Measurements from ENCODE around the gene RYR1. TPM values are rescaled to one million over a fixed set of nuclear protein-coding genes. Genes with fewer than 3 reads are reported as not detected.

The RYR1 gene
- total RNA-seq, 1 donor from 2014 or later = 0.32 TPM

- peak overlapping the region; percentile 90 for H3K27ac Mint-ChIP-seq (ENCODE audit: unreplicated experiment)
- no peaks in the 10 kb centered on the region for H3K9me3 Mint-ChIP-seq (ENCODE audit: low read depth)
- peaks cover 4% of the 10 kb centered on the region for H3K36me3 Mint-ChIP-seq (ENCODE audit: low read depth)
Measured at GRCh38 chr19:38389101-38389925, 44.2 kb upstream of the RYR1 start.

GRCh38 chr19:38389957-38390924 lies 43.2 kb upstream of the RYR1 start:
- peak overlapping the region; percentile 90 for H3K27ac Mint-ChIP-seq (ENCODE audit: unreplicated experiment)
- no peak for TF ChIP-seq CTCF (IDR thresholded peaks at IDR 0.05)
- H3K9me3 Mint-ChIP-seq (ENCODE audit: low read depth) = no peaks in the 10 kb centered on the region
- peaks cover 4% of the 10 kb centered on the region for H3K36me3 Mint-ChIP-seq (ENCODE audit: low read depth)
- no peak for DNase-seq (ENCODE audit: low spot score)
- no peaks in the 10 kb centered on the region for H3K27me3 Mint-ChIP-seq (ENCODE audit: low read depth)
- H3K4me1 Mint-ChIP-seq (ENCODE audit: low read depth) = peaks cover 20% of the 10 kb centered on the region
- H3K4me3 Mint-ChIP-seq (ENCODE audit: unreplicated experiment) = peak overlapping the region; percentile 71

More at GRCh38 chr19:38389101-38389925, 44.2 kb upstream of the RYR1 start:
- H3K4me1 Mint-ChIP-seq (ENCODE audit: low read depth) = peaks cover 20% of the 10 kb centered on the region
- no peak for TF ChIP-seq CTCF (IDR thresholded peaks at IDR 0.05)
- DNase-seq (ENCODE audit: low spot score) = no peak
- peak overlapping the region; percentile 71 for H3K4me3 Mint-ChIP-seq (ENCODE audit: unreplicated experiment)
- H3K27me3 Mint-ChIP-seq (ENCODE audit: low read depth) = no peaks in the 10 kb centered on the region

GRCh38 chr19:38391911-38392464 lies 41.5 kb upstream of the RYR1 start:
- DNase-seq (ENCODE audit: low spot score) = no peak
- H3K4me3 Mint-ChIP-seq (ENCODE audit: unreplicated experiment) = no peak overlapping the region
- H3K27me3 Mint-ChIP-seq (ENCODE audit: low read depth) = no peaks in the 10 kb centered on the region

GRCh38 chr19:38392707-38393308 lies 40.7 kb upstream of the RYR1 start:
- Mint-ChIP-seq H3K27ac (ENCODE audit: unreplicated experiment) (no peak overlapping the region), H3K4me3 (ENCODE audit: unreplicated experiment) (no peak overlapping the region), H3K4me1 (ENCODE audit: low read depth) (peaks cover 15% of the 10 kb centered on the region), H3K9me3 (ENCODE audit: low read depth) (no peaks in the 10 kb centered on the region), H3K27me3 (ENCODE audit: low read depth) (no peaks in the 10 kb centered on the region), H3K36me3 (ENCODE audit: low read depth) (peaks cover 9% of the 10 kb centered on the region)
- no peak for DNase-seq (ENCODE audit: low spot score)
- TF ChIP-seq CTCF (IDR thresholded peaks at IDR 0.05) = no peak

More at GRCh38 chr19:38391911-38392464, 41.5 kb upstream of the RYR1 start:
- peaks cover 20% of the 10 kb centered on the region for H3K4me1 Mint-ChIP-seq (ENCODE audit: low read depth)
- TF ChIP-seq CTCF (IDR thresholded peaks at IDR 0.05) = no peak
- H3K27ac Mint-ChIP-seq (ENCODE audit: unreplicated experiment) = no peak overlapping the region
- no peaks in the 10 kb centered on the region for H3K9me3 Mint-ChIP-seq (ENCODE audit: low read depth)
- H3K36me3 Mint-ChIP-seq (ENCODE audit: low read depth) = peaks cover 9% of the 10 kb centered on the region
